Measurements from ENCODE around the gene HLCS.

HLCS gene

GRCh38 chr21:36985751-36986594 is 19.5 kb upstream of the HLCS start:
- no peak overlapping the region for H3K27ac ChIP-seq (ENCODE audit: low read depth, low read length)
- no peak overlapping the region for H3K9ac ChIP-seq (ENCODE audit: low read length)
- H3K4me3 ChIP-seq (ENCODE audit: insufficient read depth, low read length, poor library complexity, severe bottlenecking): no peak overlapping the region
- H3K4me2 ChIP-seq (ENCODE audit: low read depth, low read length, poor library complexity, severe bottlenecking): no peak overlapping the region
- no peak for TF ChIP-seq CTCF (IDR thresholded peaks at IDR 0.05; ENCODE audit: insufficient read depth, low read length, poor library complexity, severe bottlenecking)
- TF ChIP-seq EZH2phosphoT487 (conservative IDR thresholded peaks at IDR 0.05; ENCODE audit: low read length): no peak
- no peaks in the 10 kb centered on the region for H4K20me1 ChIP-seq (ENCODE audit: low read depth, low read length)
- 0 out of 2 replicates have a peak, but pooled peaks cover 8% of the 10 kb centered on the region for H3F3A ChIP-seq (ENCODE audit: insufficient read depth)
- no peak overlapping the region for H2AFZ ChIP-seq (ENCODE audit: low read depth, low read length, severe bottlenecking)
- H3K9me3 ChIP-seq (ENCODE audit: insufficient read depth, low read length): no peaks in the 10 kb centered on the region
- H3K27me3 ChIP-seq (ENCODE audit: low read length): no peaks in the 10 kb centered on the region
- H3K79me2 ChIP-seq (ENCODE audit: insufficient read depth, low read length): no peaks in the 10 kb centered on the region
- no peaks in the 10 kb centered on the region for H3K36me3 ChIP-seq (ENCODE audit: low read length)
- no peaks in the 10 kb centered on the region for H3K9me2 ChIP-seq (replicated peaks; ENCODE audit: insufficient read depth, low read length)

GRCh38 chr21:36981977-36982700 is 15.7 kb upstream of the HLCS start:
- Histone ChIP-seq H3K79me2 (ENCODE audit: insufficient read depth, low read length) (no peaks in the 10 kb centered on the region), H3K9ac (ENCODE audit: low read length) (no peak overlapping the region), H3K4me2 (ENCODE audit: low read depth, low read length, poor library complexity, severe bottlenecking) (no peak overlapping the region), H3K4me3 (ENCODE audit: insufficient read depth, low read length, poor library complexity, severe bottlenecking) (no peak overlapping the region), H4K20me1 (ENCODE audit: low read depth, low read length) (no peaks in the 10 kb centered on the region), H3K9me3 (ENCODE audit: insufficient read depth, low read length) (no peaks in the 10 kb centered on the region), H2AFZ (ENCODE audit: low read depth, low read length, severe bottlenecking) (no peak overlapping the region), H3K27me3 (ENCODE audit: low read length) (no peaks in the 10 kb centered on the region), H3K9me2 (replicated peaks; ENCODE audit: insufficient read depth, low read length) (no peaks in the 10 kb centered on the region), H3K36me3 (ENCODE audit: low read length) (no peaks in the 10 kb centered on the region), H3K27ac (ENCODE audit: low read depth, low read length) (no peak overlapping the region), H3F3A (ENCODE audit: insufficient read depth) (no peaks in the 10 kb centered on the region)
- no peak for TF ChIP-seq CTCF (IDR thresholded peaks at IDR 0.05; ENCODE audit: insufficient read depth, low read length, poor library complexity, severe bottlenecking)
- TF ChIP-seq EZH2phosphoT487 (conservative IDR thresholded peaks at IDR 0.05; ENCODE audit: low read length): no peak

- no peak for TF ChIP-seq EZH2phosphoT487 (conservative IDR thresholded peaks at IDR 0.05; ENCODE audit: low read length)
- TF ChIP-seq CTCF (IDR thresholded peaks at IDR 0.05; ENCODE audit: insufficient read depth, low read length, poor library complexity, severe bottlenecking): no peak
- Histone ChIP-seq H3K79me2 (ENCODE audit: insufficient read depth, low read length) (no peaks in the 10 kb centered on the region), H3K9ac (ENCODE audit: low read length) (no peak overlapping the region), H3F3A (ENCODE audit: insufficient read depth) (no peaks in the 10 kb centered on the region), H3K4me2 (ENCODE audit: low read depth, low read length, poor library complexity, severe bottlenecking) (no peak overlapping the region), H3K9me3 (ENCODE audit: insufficient read depth, low read length) (no peaks in the 10 kb centered on the region), H4K20me1 (ENCODE audit: low read depth, low read length) (no peaks in the 10 kb centered on the region), H3K9me2 (replicated peaks; ENCODE audit: insufficient read depth, low read length) (no peaks in the 10 kb centered on the region), H2AFZ (ENCODE audit: low read depth, low read length, severe bottlenecking) (no peak overlapping the region), H3K27ac (ENCODE audit: low read depth, low read length) (no peak overlapping the region), H3K4me3 (ENCODE audit: insufficient read depth, low read length, poor library complexity, severe bottlenecking) (no peak overlapping the region), H3K27me3 (ENCODE audit: low read length) (no peaks in the 10 kb centered on the region), H3K36me3 (ENCODE audit: low read length) (no peaks in the 10 kb centered on the region)
Observed at GRCh38 chr21:36981049-36981391, 14.6 kb upstream of the HLCS start.

Measured in SU-DHL-6 (cell line).